Karpas-422 (cell line): Measurements from ENCODE around the gene RIPK4. TPM values are rescaled to one million over a fixed set of nuclear protein-coding genes. Genes with fewer than 3 reads are reported as not detected.
"Not testable (repeated sequence)": the region's sequence is repeated elsewhere in the genome, so short reads cannot be mapped to it uniquely, and the experiment has no call there.

Source experiments
- DNase-seq: peaks from one replicate; pipeline ENCODE4 v3.0.0-alpha.2; 2015
- H2AFZ ChIP-seq: fragments of 200-600 bp; sonication (generic); 2 replicates; pipeline ENCODE4 v1.6.1; 2014; ENCODE audit warnings: antibody characterized with exemption, low read length, mixed read lengths
- H3K27ac ChIP-seq: fragments of 200-600 bp; sonication (generic); 2 replicates; pipeline ENCODE4 v1.5.1; 2014; ENCODE audit warnings: mild to moderate bottlenecking, low read length, moderate library complexity
- H3K27me3 ChIP-seq: fragments of 200-600 bp; sonication (generic); 2 replicates; pipeline ENCODE4 v1.6.1; 2014; ENCODE audit warnings: low read length, mixed read lengths
- H3K36me3 ChIP-seq: fragments of 200-600 bp; sonication (generic); 2 replicates; pipeline ENCODE4 v1.6.1; 2014; ENCODE audit warnings: low read length, mixed read lengths; ENCODE audit not compliant: insufficient read depth
- H3K4me1 ChIP-seq: fragments of 200-600 bp; sonication (generic); 2 replicates; pipeline ENCODE4 v1.6.1; 2014; ENCODE audit warnings: mild to moderate bottlenecking, low read length, mixed read lengths
- H3K4me2 ChIP-seq: fragments of 200-600 bp; sonication (generic); 2 replicates; pipeline ENCODE4 v1.6.1; 2014; ENCODE audit warnings: low read length, low read depth, mild to moderate bottlenecking; ENCODE audit not compliant: poor library complexity, severe bottlenecking
- H3K4me3 ChIP-seq: fragments of 200-600 bp; sonication (generic); 2 replicates; pipeline ENCODE4 v1.5.1; 2014; ENCODE audit warnings: mild to moderate bottlenecking, antibody characterized with exemption, low read length, mixed read lengths
- H3K79me2 ChIP-seq: fragments of 200-600 bp; sonication (generic); 2 replicates; pipeline ENCODE4 v1.6.1; 2014; ENCODE audit warnings: mild to moderate bottlenecking, low read length, mixed read lengths
- H3K9ac ChIP-seq: fragments of 200-600 bp; sonication (generic); 2 replicates; pipeline ENCODE4 v1.6.0; 2014; ENCODE audit warnings: low read length
- H3K9me2 ChIP-seq: fragments of 200-600 bp; sonication (generic), shearing (Covaris generic); replicated peaks from 2 replicates; pipeline ENCODE4 v1.6.0; 2014; ENCODE audit warnings: mild to moderate bottlenecking, low read length, moderate library complexity; ENCODE audit not compliant: insufficient read depth
- H3K9me3 ChIP-seq: fragments of 300-700, 200-600 bp; sonication (generic); 2 replicates; pipeline ENCODE4 v1.6.1; 2014; ENCODE audit warnings: low read length, mixed read lengths
- H4K20me1 ChIP-seq: fragments of 200-600 bp; sonication (generic); 2 replicates; pipeline ENCODE4 v1.6.1; 2014; ENCODE audit warnings: mild to moderate bottlenecking, antibody characterized with exemption, low read length, low read depth; ENCODE audit not compliant: insufficient read depth
- total RNA-seq: library from RNA; depleted of rRNA; stranded (reverse); fragments of >200 nt; shearing (Covaris generic); gene quantifications from 2 replicates; pipeline ENCODE4 v1.2.3, GENCODE V29; 2014; ENCODE audit warnings: low replicate concordance

RIPK4 gene
- total RNA-seq, 1 experiment from 2014 or later: not detected

GRCh38 chr21:41706263-41706639, 60.6 kb downstream of the RIPK4 start:
- DNase-seq: no peak
- H2AFZ ChIP-seq: no peak overlapping the region
- H3K4me2 ChIP-seq: no peak overlapping the region

GRCh38 chr21:41705546-41706262, 61.1 kb downstream of the RIPK4 start:
- Histone ChIP-seq H3K36me3 (no peaks in the 10 kb centered on the region), H3K9ac (no peak overlapping the region), H4K20me1 (no peaks in the 10 kb centered on the region), H2AFZ (no peak overlapping the region), H3K79me2 (no peaks in the 10 kb centered on the region), H3K9me2 (no peaks in the 10 kb centered on the region), H3K27me3 (no peaks in the 10 kb centered on the region), H3K4me2 (no peak overlapping the region), H3K4me1 (no peaks in the 10 kb centered on the region), H3K4me3 (no peak overlapping the region), H3K9me3 (no peaks in the 10 kb centered on the region), H3K27ac (no peak overlapping the region)
- DNase-seq: no peak

More at GRCh38 chr21:41706263-41706639, 60.6 kb downstream of the RIPK4 start:
- Histone ChIP-seq H3K9me2 (no peaks in the 10 kb centered on the region), H3K9ac (no peak overlapping the region), H3K4me3 (no peak overlapping the region), H3K36me3 (no peaks in the 10 kb centered on the region), H4K20me1 (no peaks in the 10 kb centered on the region), H3K79me2 (no peaks in the 10 kb centered on the region), H3K4me1 (no peaks in the 10 kb centered on the region), H3K9me3 (no peaks in the 10 kb centered on the region), H3K27me3 (no peaks in the 10 kb centered on the region), H3K27ac (no peak overlapping the region)

GRCh38 chr21:41703857-41704501, 62.9 kb downstream of the RIPK4 start:
- Histone ChIP-seq H3K9me3 (no peaks in the 10 kb centered on the region), H3K4me1 (no peaks in the 10 kb centered on the region), H2AFZ (no peak overlapping the region), H3K4me2 (no peak overlapping the region), H3K9ac (no peak overlapping the region), H3K36me3 (no peaks in the 10 kb centered on the region), H3K27ac (no peak overlapping the region), H3K9me2 (no peaks in the 10 kb centered on the region), H3K27me3 (no peaks in the 10 kb centered on the region), H3K4me3 (no peak overlapping the region), H4K20me1 (no peaks in the 10 kb centered on the region), H3K79me2 (no peaks in the 10 kb centered on the region)
- DNase-seq: no peak

- Histone ChIP-seq H3K27me3 (no peaks in the 10 kb centered on the region), H3K9me2 (no peaks in the 10 kb centered on the region), H3K9me3 (no peaks in the 10 kb centered on the region), H3K4me2 (no peak overlapping the region), H3K9ac (no peak overlapping the region), H4K20me1 (no peaks in the 10 kb centered on the region), H3K36me3 (no peaks in the 10 kb centered on the region), H3K4me3 (no peak overlapping the region), H2AFZ (no peak overlapping the region), H3K4me1 (no peaks in the 10 kb centered on the region), H3K27ac (no peak overlapping the region), H3K79me2 (no peaks in the 10 kb centered on the region)
- DNase-seq: no peak
These were observed 65.1 kb downstream of the RIPK4 start for GRCh38 chr21:41701749-41702148.

- Histone ChIP-seq H3K9me2 (no peaks in the 10 kb centered on the region), H3K79me2 (no peaks in the 10 kb centered on the region), H3K36me3 (no peaks in the 10 kb centered on the region), H3K27me3 (no peaks in the 10 kb centered on the region), H4K20me1 (no peaks in the 10 kb centered on the region), H3K9ac (no peak overlapping the region), H2AFZ (no peak overlapping the region), H3K4me2 (no peak overlapping the region), H3K4me3 (no peak overlapping the region), H3K4me1 (no peaks in the 10 kb centered on the region), H3K9me3 (no peaks in the 10 kb centered on the region), H3K27ac (no peak overlapping the region)
- no peak for DNase-seq
These were observed 67.5 kb downstream of the RIPK4 start for GRCh38 chr21:41699311-41699710.

GRCh38 chr21:41698071-41698470, 68.8 kb downstream of the RIPK4 start:
- no peak for DNase-seq
- no peak overlapping the region for H3K4me2 ChIP-seq

GRCh38 chr21:41695513-41695912, 71.3 kb downstream of the RIPK4 start:
- no peaks in the 10 kb centered on the region for H3K27me3 ChIP-seq
- no peak for DNase-seq
- H3K9ac ChIP-seq: no peak overlapping the region
- no peaks in the 10 kb centered on the region for H3K79me2 ChIP-seq
- no peaks in the 10 kb centered on the region for H3K9me3 ChIP-seq
- H2AFZ ChIP-seq: no peak overlapping the region
- H3K36me3 ChIP-seq: no peaks in the 10 kb centered on the region
- no peak overlapping the region for H3K4me3 ChIP-seq
- H4K20me1 ChIP-seq: no peaks in the 10 kb centered on the region
- no peaks in the 10 kb centered on the region for H3K4me1 ChIP-seq
- H3K4me2 ChIP-seq: no peak overlapping the region
- H3K9me2 ChIP-seq: no peaks in the 10 kb centered on the region
- H3K27ac ChIP-seq: no peak overlapping the region

More at GRCh38 chr21:41698071-41698470, 68.8 kb downstream of the RIPK4 start:
- H3K9me3 ChIP-seq: no peaks in the 10 kb centered on the region
- H3K9me2 ChIP-seq: no peaks in the 10 kb centered on the region
- no peak overlapping the region for H3K4me3 ChIP-seq
- no peaks in the 10 kb centered on the region for H3K36me3 ChIP-seq
- H3K79me2 ChIP-seq: no peaks in the 10 kb centered on the region
- H3K27me3 ChIP-seq: no peaks in the 10 kb centered on the region
- no peak overlapping the region for H2AFZ ChIP-seq
- H3K4me1 ChIP-seq: no peaks in the 10 kb centered on the region
- H4K20me1 ChIP-seq: no peaks in the 10 kb centered on the region
- H3K9ac ChIP-seq: no peak overlapping the region
- no peak overlapping the region for H3K27ac ChIP-seq

GRCh38 chr21:41694042-41694441, 72.8 kb downstream of the RIPK4 start:
- H3K36me3 ChIP-seq, H4K20me1 ChIP-seq, H3K4me3 ChIP-seq, H3K9me2 ChIP-seq, H3K27me3 ChIP-seq, H3K27ac ChIP-seq, H3K9me3 ChIP-seq, H3K9ac ChIP-seq, H3K4me1 ChIP-seq, H2AFZ ChIP-seq, H3K4me2 ChIP-seq, DNase-seq, H3K79me2 ChIP-seq: not testable (repeated sequence)
